ENCODE measurements around the gene PDE8B.

DNA sequence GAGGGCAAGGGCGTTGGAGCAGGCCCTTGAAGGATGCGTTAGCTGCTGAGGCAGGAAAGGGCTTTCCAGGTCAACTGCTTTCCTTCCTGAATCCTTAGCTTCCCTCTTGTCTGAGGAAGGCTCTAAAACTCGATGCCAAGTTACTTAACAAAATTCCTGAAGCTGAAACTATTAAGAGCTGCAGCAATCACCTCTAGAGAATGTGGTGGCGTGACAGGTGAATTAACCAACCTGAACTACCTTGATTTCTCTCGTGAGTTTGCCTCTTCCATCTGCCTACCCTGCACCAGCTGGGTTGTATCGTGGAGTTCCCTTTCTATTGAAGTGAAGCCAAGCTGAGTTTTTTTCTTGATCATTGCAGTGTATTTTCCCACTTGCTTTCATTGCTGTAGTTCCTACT, 96.1 kb downstream of the PDE8B start:
- no peak for TF ChIP-seq POLR2A (IDR thresholded peaks at IDR 0.05)
- TF ChIP-seq, protein P1, sequence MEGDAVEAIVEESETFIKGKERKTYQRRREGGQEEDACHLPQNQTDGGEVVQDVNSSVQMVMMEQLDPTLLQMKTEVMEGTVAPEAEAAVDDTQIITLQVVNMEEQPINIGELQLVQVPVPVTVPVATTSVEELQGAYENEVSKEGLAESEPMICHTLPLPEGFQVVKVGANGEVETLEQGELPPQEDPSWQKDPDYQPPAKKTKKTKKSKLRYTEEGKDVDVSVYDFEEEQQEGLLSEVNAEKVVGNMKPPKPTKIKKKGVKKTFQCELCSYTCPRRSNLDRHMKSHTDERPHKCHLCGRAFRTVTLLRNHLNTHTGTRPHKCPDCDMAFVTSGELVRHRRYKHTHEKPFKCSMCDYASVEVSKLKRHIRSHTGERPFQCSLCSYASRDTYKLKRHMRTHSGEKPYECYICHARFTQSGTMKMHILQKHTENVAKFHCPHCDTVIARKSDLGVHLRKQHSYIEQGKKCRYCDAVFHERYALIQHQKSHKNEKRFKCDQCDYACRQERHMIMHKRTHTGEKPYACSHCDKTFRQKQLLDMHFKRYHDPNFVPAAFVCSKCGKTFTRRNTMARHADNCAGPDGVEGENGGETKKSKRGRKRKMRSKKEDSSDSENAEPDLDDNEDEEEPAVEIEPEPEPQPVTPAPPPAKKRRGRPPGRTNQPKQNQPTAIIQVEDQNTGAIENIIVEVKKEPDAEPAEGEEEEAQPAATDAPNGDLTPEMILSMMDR (IDR thresholded peaks at IDR 0.05), result no peak
